ENCODE results near the gene WSB2. TPM values are rescaled to one million over a fixed set of nuclear protein-coding genes. Genes with fewer than 3 reads are reported as not detected.
A peak's percentile ranks its signal among the peaks of the same experiment; 100 is the strongest.

The WSB2 gene
- total and polyA plus RNA-seq, 9 of the 15 experiments (the other 6 are each of a cell fraction or from before 2014, with no cell fraction given): 31.4 to 77.6 (median 52.6) TPM

DNA sequence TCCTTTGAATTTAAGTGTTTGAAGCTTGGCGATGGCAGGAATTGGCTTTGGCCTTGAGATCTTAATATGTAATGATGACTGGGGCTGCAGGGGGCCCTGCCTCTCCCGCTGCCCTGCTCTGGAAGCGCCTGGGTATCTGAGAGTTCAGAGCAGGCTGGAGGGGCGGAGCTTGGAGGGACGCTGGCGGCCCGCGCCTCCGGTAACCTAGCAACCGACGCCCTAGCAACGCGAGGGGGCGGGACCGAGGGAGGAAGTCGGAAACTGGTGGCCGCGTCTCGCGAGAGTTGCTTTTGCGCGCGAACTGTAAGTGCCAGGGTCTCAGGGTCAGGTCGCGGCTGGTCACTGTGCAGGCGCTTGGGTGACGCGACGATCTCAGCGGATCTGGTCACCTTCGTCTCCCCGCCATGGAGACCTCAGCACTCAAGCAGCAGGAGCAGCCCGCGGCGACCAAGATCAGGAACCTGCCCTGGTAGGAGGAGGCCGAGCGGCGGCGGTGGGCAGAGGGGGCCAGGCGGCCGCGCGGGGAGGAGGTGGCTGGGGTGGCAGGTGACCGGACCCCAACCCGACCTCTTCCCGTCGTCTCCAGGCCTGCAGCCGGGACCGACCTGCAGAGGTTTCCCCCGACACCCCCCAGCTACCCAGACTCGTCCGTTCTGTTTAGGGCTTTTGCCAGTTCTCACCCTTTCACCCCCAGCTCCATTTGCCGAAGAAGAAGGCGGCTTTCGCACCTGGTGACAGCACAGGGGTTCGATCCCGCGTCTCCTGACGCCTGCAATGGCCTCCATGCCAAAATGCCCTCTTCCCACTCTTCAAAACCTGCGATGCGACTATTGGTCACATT is 44.3 kb downstream of the WSB2 start, which contains the start of gene RFC5 (continued):
- TF ChIP-seq KDM1A (IDR thresholded peaks at IDR 0.05) (no peak), HEY1 (CRISPR knock-in tag; IDR thresholded peaks at IDR 0.05; ENCODE audit: borderline replicate concordance) (no peak), XRCC3 (IDR thresholded peaks at IDR 0.05) (no peak), ZNF224 (CRISPR knock-in tag; IDR thresholded peaks at IDR 0.05) (no peak), PHB2 (IDR thresholded peaks at IDR 0.05; ENCODE audit: low read depth) (no peak), RBFOX2 (IDR thresholded peaks at IDR 0.05; ENCODE audit: low read depth, low read length) (peak; percentile 100), TAF7 (tag; IDR thresholded peaks at IDR 0.05) (peak; percentile 77), ELF1 (tag; IDR thresholded peaks at IDR 0.05) (peak; percentile 84), CTBP1 (IDR thresholded peaks at IDR 0.05; ENCODE audit: borderline replicate concordance) (peak; percentile 33; the same call in 1 of the 2 replicates), ZNF121 (CRISPR knock-in tag; conservative IDR thresholded peaks at IDR 0.05) (no peak), HDAC1 (IDR thresholded peaks at IDR 0.05) (peak in 1 of 2 experiments; percentile 77; a peak in 2 of 4 replicates), RAD21 (CRISPR knock-in tag; conservative IDR thresholded peaks at IDR 0.05 in 1 of 2, IDR thresholded peaks at IDR 0.05 in 1 of 2) (no peak), ILK (tag; IDR thresholded peaks at IDR 0.05; ENCODE audit: borderline replicate concordance, low read depth) (no peak), RBM22 (IDR thresholded peaks at IDR 0.05; ENCODE audit: low read depth, low read length, poor library complexity, severe bottlenecking) (peak; percentile 99), ZNF253 (CRISPR knock-in tag; conservative IDR thresholded peaks at IDR 0.05) (no peak), ZNF76 (CRISPR knock-in tag; IDR thresholded peaks at IDR 0.05; ENCODE audit: borderline replicate concordance) (no peak), POLR2AphosphoS5 (IDR thresholded peaks at IDR 0.05; ENCODE audit: control insufficient read depth, insufficient read depth, low read depth, low read length) (peak; percentile 91), GATAD2B (IDR thresholded peaks at IDR 0.05; ENCODE audit: borderline replicate concordance) (no peak), HNRNPH1 (optimal IDR thresholded peaks at IDR 0.05; ENCODE audit: low read depth, low read length) (no peak), MECOM (CRISPR knock-in tag; IDR thresholded peaks at IDR 0.05) (no peak), SRF (CRISPR knock-in tag; IDR thresholded peaks at IDR 0.05) (peak in 1 of 2 experiments; percentile 60; a peak in 1 of 4 replicates), HMG20B (CRISPR knock-in tag; IDR thresholded peaks at IDR 0.05) (no peak), ZNF197 (CRISPR knock-in tag; IDR thresholded peaks at IDR 0.05; ENCODE audit: low read depth) (no peak)
- TF ChIP-seq, protein P1, sequence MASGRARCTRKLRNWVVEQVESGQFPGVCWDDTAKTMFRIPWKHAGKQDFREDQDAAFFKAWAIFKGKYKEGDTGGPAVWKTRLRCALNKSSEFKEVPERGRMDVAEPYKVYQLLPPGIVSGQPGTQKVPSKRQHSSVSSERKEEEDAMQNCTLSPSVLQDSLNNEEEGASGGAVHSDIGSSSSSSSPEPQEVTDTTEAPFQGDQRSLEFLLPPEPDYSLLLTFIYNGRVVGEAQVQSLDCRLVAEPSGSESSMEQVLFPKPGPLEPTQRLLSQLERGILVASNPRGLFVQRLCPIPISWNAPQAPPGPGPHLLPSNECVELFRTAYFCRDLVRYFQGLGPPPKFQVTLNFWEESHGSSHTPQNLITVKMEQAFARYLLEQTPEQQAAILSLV (tag; IDR thresholded peaks at IDR 0.05): no peak
- TF ChIP-seq, protein P2, sequence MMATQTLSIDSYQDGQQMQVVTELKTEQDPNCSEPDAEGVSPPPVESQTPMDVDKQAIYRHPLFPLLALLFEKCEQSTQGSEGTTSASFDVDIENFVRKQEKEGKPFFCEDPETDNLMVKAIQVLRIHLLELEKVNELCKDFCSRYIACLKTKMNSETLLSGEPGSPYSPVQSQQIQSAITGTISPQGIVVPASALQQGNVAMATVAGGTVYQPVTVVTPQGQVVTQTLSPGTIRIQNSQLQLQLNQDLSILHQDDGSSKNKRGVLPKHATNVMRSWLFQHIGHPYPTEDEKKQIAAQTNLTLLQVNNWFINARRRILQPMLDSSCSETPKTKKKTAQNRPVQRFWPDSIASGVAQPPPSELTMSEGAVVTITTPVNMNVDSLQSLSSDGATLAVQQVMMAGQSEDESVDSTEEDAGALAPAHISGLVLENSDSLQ (IDR thresholded peaks at IDR 0.05): no peak
- TF ChIP-seq, protein P3, sequence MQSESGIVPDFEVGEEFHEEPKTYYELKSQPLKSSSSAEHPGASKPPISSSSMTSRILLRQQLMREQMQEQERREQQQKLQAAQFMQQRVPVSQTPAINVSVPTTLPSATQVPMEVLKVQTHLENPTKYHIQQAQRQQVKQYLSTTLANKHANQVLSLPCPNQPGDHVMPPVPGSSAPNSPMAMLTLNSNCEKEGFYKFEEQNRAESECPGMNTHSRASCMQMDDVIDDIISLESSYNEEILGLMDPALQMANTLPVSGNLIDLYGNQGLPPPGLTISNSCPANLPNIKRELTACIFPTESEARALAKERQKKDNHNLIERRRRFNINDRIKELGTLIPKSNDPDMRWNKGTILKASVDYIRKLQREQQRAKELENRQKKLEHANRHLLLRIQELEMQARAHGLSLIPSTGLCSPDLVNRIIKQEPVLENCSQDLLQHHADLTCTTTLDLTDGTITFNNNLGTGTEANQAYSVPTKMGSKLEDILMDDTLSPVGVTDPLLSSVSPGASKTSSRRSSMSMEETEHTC (IDR thresholded peaks at IDR 0.05): peak; percentile 43; the same call in 1 of the 2 replicates

Measured in K562 (cell line).